ENCODE data around the gene FOXC1. TPM values are rescaled to one million over a fixed set of nuclear protein-coding genes. Genes with fewer than 3 reads are reported as not detected.

FOXC1 gene
- total RNA-seq, 1 donor from 2014 or later = 0.45 TPM

DNA sequence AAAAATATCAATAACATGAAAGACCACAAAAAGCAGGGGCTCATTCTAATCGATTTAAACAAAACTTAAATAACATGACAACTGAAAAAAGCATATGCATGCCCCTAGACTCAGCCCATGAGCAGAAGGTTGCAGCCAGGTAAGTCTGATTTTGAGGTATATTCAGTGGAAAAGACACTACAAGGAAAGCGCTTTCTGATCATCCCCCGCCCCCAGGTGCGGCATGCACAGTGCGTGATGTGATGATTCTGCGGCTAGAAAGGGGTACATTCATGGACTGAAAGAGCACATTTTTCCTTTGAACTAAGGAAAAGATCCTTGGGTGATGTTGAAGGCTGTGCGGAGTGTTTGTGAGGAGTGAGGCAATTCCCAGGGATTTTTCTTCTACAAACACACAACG is 16.9 kb upstream of the FOXC1 start:
- no peak for TF ChIP-seq EZH2 (IDR thresholded peaks at IDR 0.05)
- no peak for TF ChIP-seq EZH2phosphoT487 (IDR thresholded peaks at IDR 0.05)
- TF ChIP-seq, protein P1, sequence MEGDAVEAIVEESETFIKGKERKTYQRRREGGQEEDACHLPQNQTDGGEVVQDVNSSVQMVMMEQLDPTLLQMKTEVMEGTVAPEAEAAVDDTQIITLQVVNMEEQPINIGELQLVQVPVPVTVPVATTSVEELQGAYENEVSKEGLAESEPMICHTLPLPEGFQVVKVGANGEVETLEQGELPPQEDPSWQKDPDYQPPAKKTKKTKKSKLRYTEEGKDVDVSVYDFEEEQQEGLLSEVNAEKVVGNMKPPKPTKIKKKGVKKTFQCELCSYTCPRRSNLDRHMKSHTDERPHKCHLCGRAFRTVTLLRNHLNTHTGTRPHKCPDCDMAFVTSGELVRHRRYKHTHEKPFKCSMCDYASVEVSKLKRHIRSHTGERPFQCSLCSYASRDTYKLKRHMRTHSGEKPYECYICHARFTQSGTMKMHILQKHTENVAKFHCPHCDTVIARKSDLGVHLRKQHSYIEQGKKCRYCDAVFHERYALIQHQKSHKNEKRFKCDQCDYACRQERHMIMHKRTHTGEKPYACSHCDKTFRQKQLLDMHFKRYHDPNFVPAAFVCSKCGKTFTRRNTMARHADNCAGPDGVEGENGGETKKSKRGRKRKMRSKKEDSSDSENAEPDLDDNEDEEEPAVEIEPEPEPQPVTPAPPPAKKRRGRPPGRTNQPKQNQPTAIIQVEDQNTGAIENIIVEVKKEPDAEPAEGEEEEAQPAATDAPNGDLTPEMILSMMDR (IDR thresholded peaks at IDR 0.05) = no peak

DNA sequence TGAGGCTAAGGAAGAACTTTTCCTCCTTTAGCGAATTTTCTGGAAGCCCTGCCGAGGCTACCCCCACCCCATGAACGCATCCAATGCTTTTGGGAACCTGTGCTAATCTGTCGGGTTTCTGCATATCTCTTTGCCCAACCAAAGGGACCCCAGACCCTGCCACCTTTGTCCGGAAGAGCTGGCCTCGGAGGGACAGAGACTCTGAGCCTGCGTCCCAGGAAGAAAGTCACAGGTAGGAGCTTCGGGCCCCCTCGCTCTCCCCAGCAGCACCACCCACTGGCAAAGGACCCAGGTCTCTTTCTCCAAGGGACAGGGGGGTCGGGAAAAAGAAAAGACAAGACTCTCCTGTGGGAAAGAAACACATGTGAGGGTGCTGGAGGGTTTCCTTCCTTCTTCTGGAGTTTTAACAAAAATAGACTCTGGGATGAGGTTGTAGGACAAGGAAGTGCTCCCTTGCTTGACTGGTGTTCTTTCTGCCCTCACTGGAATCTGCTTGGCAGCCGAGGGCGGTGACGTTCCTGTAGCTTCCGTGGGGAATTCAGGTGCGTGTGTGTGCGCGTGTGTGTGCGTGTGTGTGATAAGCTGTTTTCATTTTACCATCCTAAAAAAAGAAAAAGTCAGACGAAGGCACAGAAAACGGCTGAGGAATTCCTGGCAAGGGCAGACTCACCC is 16.3 kb upstream of the FOXC1 start:
- no peaks in the 10 kb centered on the region for H3F3A ChIP-seq (ENCODE audit: low read depth)
- peaks cover 13% of the 10 kb centered on the region for H3K4me1 ChIP-seq
- Mint-ChIP-seq H3K4me3 (no peak overlapping the region), H3K27ac (no peak overlapping the region), H3K36me3 (no peaks in the 10 kb centered on the region), H3K9me3 (no peaks in the 10 kb centered on the region), H3K4me1 (peaks cover 19% of the 10 kb centered on the region), H3K27me3 (ENCODE audit: insufficient read depth, low read depth) (peaks cover 5% of the 10 kb centered on the region)
- no peaks in the 10 kb centered on the region for H3K9me3 ChIP-seq (ENCODE audit: low read depth)
- H3K79me2 ChIP-seq (ENCODE audit: low read depth) = no peaks in the 10 kb centered on the region
- no peak overlapping the region for H3K4me2 ChIP-seq
- DNase-seq (ENCODE audit: low spot score) = no peak
- peaks cover 29% of the 10 kb centered on the region for H3K27me3 ChIP-seq
- no peak overlapping the region for H3K4me3 ChIP-seq
- no peak overlapping the region for H2AFZ ChIP-seq (replicated peaks)
- no peaks in the 10 kb centered on the region for H3K36me3 ChIP-seq
- H3K9ac ChIP-seq = no peak overlapping the region
- H4K20me1 ChIP-seq (ENCODE audit: low read depth) = no peaks in the 10 kb centered on the region
- H3K27ac ChIP-seq = no peak overlapping the region
- TF ChIP-seq, protein P1 (IDR thresholded peaks at IDR 0.05) = no peak
- TF ChIP-seq EZH2 (IDR thresholded peaks at IDR 0.05) = no peak
- no peak for TF ChIP-seq EZH2phosphoT487 (IDR thresholded peaks at IDR 0.05)

More for the DNA sequence above, 16.9 kb upstream of the FOXC1 start:
- no peak overlapping the region for H3K4me3 ChIP-seq
- no peak overlapping the region for H3K4me2 ChIP-seq
- no peaks in the 10 kb centered on the region for H3K9me3 ChIP-seq (ENCODE audit: low read depth)
- no peaks in the 10 kb centered on the region for H3K36me3 ChIP-seq
- no peak overlapping the region for H3K4me3 Mint-ChIP-seq
- peaks cover 19% of the 10 kb centered on the region for H3K4me1 Mint-ChIP-seq
- H3K27ac Mint-ChIP-seq = no peak overlapping the region
- peaks cover 29% of the 10 kb centered on the region for H3K27me3 ChIP-seq
- no peak overlapping the region for H2AFZ ChIP-seq (replicated peaks)
- H3K9me3 Mint-ChIP-seq = no peaks in the 10 kb centered on the region
- H3K27ac ChIP-seq = no peak overlapping the region
- H3K4me1 ChIP-seq = peaks cover 13% of the 10 kb centered on the region
- no peak overlapping the region for H3K9ac ChIP-seq
- H4K20me1 ChIP-seq (ENCODE audit: low read depth) = no peaks in the 10 kb centered on the region
- no peaks in the 10 kb centered on the region for H3K36me3 Mint-ChIP-seq
- no peaks in the 10 kb centered on the region for H3F3A ChIP-seq (ENCODE audit: low read depth)
- H3K27me3 Mint-ChIP-seq (ENCODE audit: insufficient read depth, low read depth) = peaks cover 2% of the 10 kb centered on the region
- no peaks in the 10 kb centered on the region for H3K79me2 ChIP-seq (ENCODE audit: low read depth)
- no peak for DNase-seq (ENCODE audit: low spot score)

DNA sequence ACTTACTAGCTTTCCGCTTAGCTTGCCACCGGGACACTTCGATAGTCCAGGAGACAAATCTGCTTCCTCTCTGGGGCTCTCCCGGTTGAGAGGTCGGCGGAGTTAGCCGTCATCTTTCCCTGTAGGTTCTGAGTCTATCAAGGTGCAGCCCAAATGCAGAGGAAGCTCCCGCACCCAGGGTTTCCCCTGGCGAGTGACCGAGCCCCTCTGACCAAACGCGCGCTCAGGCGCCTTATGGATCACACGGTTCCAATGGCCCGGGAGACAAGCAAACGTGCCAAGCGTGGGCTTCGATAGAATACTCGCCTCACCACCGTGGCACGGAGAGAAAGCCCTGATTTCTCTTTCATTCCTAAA is 15.8 kb upstream of the FOXC1 start:
- no peak for DNase-seq (ENCODE audit: low spot score)
- no peaks in the 10 kb centered on the region for H3K9me3 Mint-ChIP-seq

More for the DNA sequence above, 15.8 kb upstream of the FOXC1 start:
- TF ChIP-seq, protein P1 (IDR thresholded peaks at IDR 0.05) = no peak
- TF ChIP-seq EZH2 (IDR thresholded peaks at IDR 0.05) (no peak), EZH2phosphoT487 (IDR thresholded peaks at IDR 0.05) (no peak)
- Histone ChIP-seq H3F3A (ENCODE audit: low read depth) (no peaks in the 10 kb centered on the region), H3K4me3 (no peak overlapping the region), H3K4me1 (peaks cover 13% of the 10 kb centered on the region), H3K27me3 (peaks cover 31% of the 10 kb centered on the region), H2AFZ (replicated peaks) (no peak overlapping the region), H3K4me2 (no peak overlapping the region), H3K9ac (no peak overlapping the region), H3K36me3 (no peaks in the 10 kb centered on the region), H4K20me1 (ENCODE audit: low read depth) (no peaks in the 10 kb centered on the region), H3K9me3 (ENCODE audit: low read depth) (no peaks in the 10 kb centered on the region), H3K27ac (no peak overlapping the region), H3K79me2 (ENCODE audit: low read depth) (no peaks in the 10 kb centered on the region)
- Mint-ChIP-seq H3K27me3 (ENCODE audit: insufficient read depth, low read depth) (peaks cover 5% of the 10 kb centered on the region), H3K4me3 (no peak overlapping the region), H3K27ac (no peak overlapping the region), H3K36me3 (no peaks in the 10 kb centered on the region), H3K4me1 (peaks cover 19% of the 10 kb centered on the region)

Measured in neural progenitor cell (in vitro differentiated cells).